HepG2 (cell line): Measurements from ENCODE around the gene BRMS1. TPM values are rescaled to one million over a fixed set of nuclear protein-coding genes. Genes with fewer than 3 reads are reported as not detected.

Experiments used
- DNMT3B ChIP-seq: conservative IDR thresholded peaks from 2 replicates; pipeline ENCODE4 v1.6.1; 2016; ENCODE audit warnings: missing biosample characterization, control low read depth
- DZIP1 ChIP-seq: sonication (generic); formaldehyde crosslinking; IDR thresholded peaks from 2 replicates; pipeline ENCODE4 v1.5.0; 2020; ENCODE audit warnings: mild to moderate bottlenecking, missing genetic modification reagents
- GTF3A ChIP-seq: sonication (generic); formaldehyde crosslinking; conservative IDR thresholded peaks from 2 replicates; pipeline ENCODE4 v1.4.0; 2020; ENCODE audit warnings: mild to moderate bottlenecking, missing genetic modification reagents
- HCFC1 ChIP-seq: fragments of 150-350 bp; IDR thresholded peaks from 2 replicates; pipeline ENCODE4 v1.6.1; 2014; ENCODE audit warnings: low read depth, low read length
- MYC ChIP-seq: sonication (generic); formaldehyde crosslinking; IDR thresholded peaks from 2 replicates; pipeline ENCODE4 v1.9.0; 2021; ENCODE audit warnings: missing genetic modification reagents, borderline replicate concordance
- NFE2 ChIP-seq: sonication (generic); formaldehyde crosslinking; IDR thresholded peaks from 2 replicates; pipeline ENCODE4 v1.4.0; 2020; ENCODE audit warnings: missing genetic modification reagents
- SAFB2 ChIP-seq: sonication (generic); formaldehyde crosslinking; IDR thresholded peaks from 2 replicates; pipeline ENCODE4 v1.5.1; 2020; ENCODE audit warnings: missing genetic modification reagents, low read depth, mild to moderate bottlenecking, borderline replicate concordance
- ZIK1 ChIP-seq: sonication (generic); formaldehyde crosslinking; IDR thresholded peaks from 2 replicates; pipeline ENCODE4 v1.5.0; 2020; ENCODE audit warnings: mild to moderate bottlenecking, low read depth, missing genetic modification reagents, borderline replicate concordance
- ZMYM2 ChIP-seq: sonication (generic); formaldehyde crosslinking; IDR thresholded peaks from 2 replicates; pipeline ENCODE4 v1.8.0; 2022; ENCODE audit warnings: mild to moderate bottlenecking, missing genetic modification reagents
- ZNF282 ChIP-seq: fragments of 450-650 bp; IDR thresholded peaks from 2 replicates; pipeline ENCODE4 v1.6.1; 2018; ENCODE audit not compliant: partially characterized antibody
- ZNF564 ChIP-seq: sonication (generic); formaldehyde crosslinking; IDR thresholded peaks from 2 replicates; pipeline ENCODE4 v1.8.1; 2023; ENCODE audit warnings: mild to moderate bottlenecking, missing genetic modification reagents
- ZNF577 ChIP-seq: sonication (generic); formaldehyde crosslinking; IDR thresholded peaks from 2 replicates; pipeline ENCODE4 v1.4.0; 2020; ENCODE audit warnings: mild to moderate bottlenecking, low read depth, missing genetic modification reagents, borderline replicate concordance
- ZNF598 ChIP-seq: sonication (generic); formaldehyde crosslinking; IDR thresholded peaks from 2 replicates; pipeline ENCODE4 v1.5.1; 2020; ENCODE audit warnings: mild to moderate bottlenecking, missing genetic modification reagents, borderline replicate concordance
- ZNF776 ChIP-seq: sonication (generic); formaldehyde crosslinking; IDR thresholded peaks from 2 replicates; pipeline ENCODE4 v1.4.0; 2020; ENCODE audit warnings: mild to moderate bottlenecking, missing genetic modification reagents
- polyA plus RNA-seq, 8 experiments: library from polyadenylated mRNA; depleted of rRNA in 3 of 8; stranded (reverse) in 7 of 8; unstranded in 1 of 8; fragments of >200 nt; fragmentation: Illumina TruSeq in 4 of 8; extraction: Trizol in 4 of 8; gene quantifications; 2 replicates each; pipeline versions ENCODE4 v1.2.1 to v1.2.3, GENCODE V29; 2011 to 2016; ENCODE audit warnings: low read depth in 4 of 8, missing spikeins in 1 of 8, mixed read lengths in 1 of 8; ENCODE audit not compliant: insufficient read depth in 1 of 8
- total RNA-seq, 5 experiments: library from RNA; depleted of rRNA; stranded (reverse); fragments of >200 nt; fragmentation: Illumina TruSeq; extraction: Trizol; gene quantifications; 2 replicates each; pipeline ENCODE4 v1.2.3, GENCODE V29; 2016; ENCODE audit warnings: low read depth in 1 of 5
- TF ChIP-seq, protein P1 (sequence below): IDR thresholded peaks from 2 replicates; pipeline ENCODE4 v1.6.1; 2016; ENCODE audit warnings: mild to moderate bottlenecking
- TF ChIP-seq, protein P2 (sequence below): sonication (generic); formaldehyde crosslinking; IDR thresholded peaks from 2 replicates; pipeline ENCODE4 v1.9.0; 2022; ENCODE audit warnings: low read depth, missing genetic modification reagents
- TF ChIP-seq, protein P3 (sequence below): sonication (generic); formaldehyde crosslinking; IDR thresholded peaks from 2 replicates; pipeline ENCODE4 v1.4.0; 2020; ENCODE audit warnings: mild to moderate bottlenecking, missing genetic modification reagents
- TF ChIP-seq, protein P4 (sequence below): sonication (generic); formaldehyde crosslinking; IDR thresholded peaks from 2 replicates; pipeline ENCODE4 v1.4.0; 2020; ENCODE audit warnings: mild to moderate bottlenecking, missing genetic modification reagents

BRMS1 gene
- total and polyA plus RNA-seq, 2 of the 13 experiments (the other 11 are each of a cell fraction or from before 2014, with no cell fraction given): 15.8 to 55.7 TPM

GRCh38 chr11:66335531-66336233 is 9.2 kb downstream of the BRMS1 start (continued):
- no peak for TF ChIP-seq HCFC1
- TF ChIP-seq GTF3A (CRISPR knock-in tag): 0 out of 2 replicates have a peak, but pooled peaks have one; percentile 20
- TF ChIP-seq, protein P1, sequence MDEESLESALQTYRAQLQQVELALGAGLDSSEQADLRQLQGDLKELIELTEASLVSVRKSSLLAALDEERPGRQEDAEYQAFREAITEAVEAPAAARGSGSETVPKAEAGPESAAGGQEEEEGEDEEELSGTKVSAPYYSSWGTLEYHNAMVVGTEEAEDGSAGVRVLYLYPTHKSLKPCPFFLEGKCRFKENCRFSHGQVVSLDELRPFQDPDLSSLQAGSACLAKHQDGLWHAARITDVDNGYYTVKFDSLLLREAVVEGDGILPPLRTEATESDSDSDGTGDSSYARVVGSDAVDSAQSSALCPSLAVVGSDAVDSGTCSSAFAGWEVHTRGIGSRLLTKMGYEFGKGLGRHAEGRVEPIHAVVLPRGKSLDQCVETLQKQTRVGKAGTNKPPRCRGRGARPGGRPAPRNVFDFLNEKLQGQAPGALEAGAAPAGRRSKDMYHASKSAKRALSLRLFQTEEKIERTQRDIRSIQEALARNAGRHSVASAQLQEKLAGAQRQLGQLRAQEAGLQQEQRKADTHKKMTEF (CRISPR knock-in tag): no peak
- TF ChIP-seq ZMYM2 (CRISPR knock-in tag): no peak
- no peak for TF ChIP-seq ZNF577
- TF ChIP-seq ZIK1: no peak
- 0 out of 2 replicates have a peak, but pooled peaks have one; percentile 61 for TF ChIP-seq ZNF564 (CRISPR knock-in tag)
- peak; percentile 56; the same call in 1 of the 2 replicates for TF ChIP-seq DZIP1
- no peak for TF ChIP-seq NFE2 (CRISPR knock-in tag)
- TF ChIP-seq DNMT3B: no peak
- TF ChIP-seq MYC (CRISPR knock-in tag): peak; percentile 20; the same call in 1 of the 2 replicates
- TF ChIP-seq, protein P2, sequence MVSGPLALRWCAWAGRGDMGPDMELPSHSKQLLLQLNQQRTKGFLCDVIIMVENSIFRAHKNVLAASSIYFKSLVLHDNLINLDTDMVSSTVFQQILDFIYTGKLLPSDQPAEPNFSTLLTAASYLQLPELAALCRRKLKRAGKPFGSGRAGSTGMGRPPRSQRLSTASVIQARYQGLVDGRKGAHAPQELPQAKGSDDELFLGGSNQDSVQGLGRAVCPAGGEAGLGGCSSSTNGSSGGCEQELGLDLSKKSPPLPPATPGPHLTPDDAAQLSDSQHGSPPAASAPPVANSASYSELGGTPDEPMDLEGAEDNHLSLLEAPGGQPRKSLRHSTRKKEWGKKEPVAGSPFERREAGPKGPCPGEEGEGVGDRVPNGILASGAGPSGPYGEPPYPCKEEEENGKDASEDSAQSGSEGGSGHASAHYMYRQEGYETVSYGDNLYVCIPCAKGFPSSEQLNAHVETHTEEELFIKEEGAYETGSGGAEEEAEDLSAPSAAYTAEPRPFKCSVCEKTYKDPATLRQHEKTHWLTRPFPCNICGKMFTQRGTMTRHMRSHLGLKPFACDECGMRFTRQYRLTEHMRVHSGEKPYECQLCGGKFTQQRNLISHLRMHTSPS (CRISPR knock-in tag): no peak
- peak; percentile 41; the same call in 1 of the 2 replicates for TF ChIP-seq ZNF598 (CRISPR knock-in tag)
- TF ChIP-seq SAFB2 (CRISPR knock-in tag): 0 out of 2 replicates have a peak, but pooled peaks have one; percentile 11
- TF ChIP-seq ZNF776 (CRISPR knock-in tag): 0 out of 2 replicates have a peak, but pooled peaks have one; percentile 49
- TF ChIP-seq, protein P3, sequence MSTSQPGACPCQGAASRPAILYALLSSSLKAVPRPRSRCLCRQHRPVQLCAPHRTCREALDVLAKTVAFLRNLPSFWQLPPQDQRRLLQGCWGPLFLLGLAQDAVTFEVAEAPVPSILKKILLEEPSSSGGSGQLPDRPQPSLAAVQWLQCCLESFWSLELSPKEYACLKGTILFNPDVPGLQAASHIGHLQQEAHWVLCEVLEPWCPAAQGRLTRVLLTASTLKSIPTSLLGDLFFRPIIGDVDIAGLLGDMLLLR (CRISPR knock-in tag): 0 out of 2 replicates have a peak, but pooled peaks have one; percentile 6
- TF ChIP-seq ZNF282: no peak
- TF ChIP-seq, protein P4, sequence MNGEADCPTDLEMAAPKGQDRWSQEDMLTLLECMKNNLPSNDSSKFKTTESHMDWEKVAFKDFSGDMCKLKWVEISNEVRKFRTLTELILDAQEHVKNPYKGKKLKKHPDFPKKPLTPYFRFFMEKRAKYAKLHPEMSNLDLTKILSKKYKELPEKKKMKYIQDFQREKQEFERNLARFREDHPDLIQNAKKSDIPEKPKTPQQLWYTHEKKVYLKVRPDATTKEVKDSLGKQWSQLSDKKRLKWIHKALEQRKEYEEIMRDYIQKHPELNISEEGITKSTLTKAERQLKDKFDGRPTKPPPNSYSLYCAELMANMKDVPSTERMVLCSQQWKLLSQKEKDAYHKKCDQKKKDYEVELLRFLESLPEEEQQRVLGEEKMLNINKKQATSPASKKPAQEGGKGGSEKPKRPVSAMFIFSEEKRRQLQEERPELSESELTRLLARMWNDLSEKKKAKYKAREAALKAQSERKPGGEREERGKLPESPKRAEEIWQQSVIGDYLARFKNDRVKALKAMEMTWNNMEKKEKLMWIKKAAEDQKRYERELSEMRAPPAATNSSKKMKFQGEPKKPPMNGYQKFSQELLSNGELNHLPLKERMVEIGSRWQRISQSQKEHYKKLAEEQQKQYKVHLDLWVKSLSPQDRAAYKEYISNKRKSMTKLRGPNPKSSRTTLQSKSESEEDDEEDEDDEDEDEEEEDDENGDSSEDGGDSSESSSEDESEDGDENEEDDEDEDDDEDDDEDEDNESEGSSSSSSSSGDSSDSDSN (CRISPR knock-in tag): no peak
